Measurements from ENCODE around the gene PLS1.

- TF ChIP-seq SRF (IDR thresholded peaks at IDR 0.05; ENCODE audit: low read depth) (no peak), CTCF (IDR thresholded peaks at IDR 0.05 in 2 of 3, conservative IDR thresholded peaks at IDR 0.05 in 1 of 3; ENCODE audit: borderline replicate concordance in 1 of 3, insufficient read depth in 1 of 3, low read depth in 2 of 3, low read length in 2 of 3) (no peak), ZFX (IDR thresholded peaks at IDR 0.05) (no peak), SIN3A (IDR thresholded peaks at IDR 0.05; ENCODE audit: low read depth) (no peak), EGR1 (IDR thresholded peaks at IDR 0.05; ENCODE audit: low read depth) (no peak)
These were observed 109.0 kb downstream of the PLS1 start for GRCh38 chr3:142705198-142705597.

All from HCT116 (cell line).